Measurements from ENCODE around the gene ATP2B2.
"Not testable (repeated sequence)": the region's sequence is repeated elsewhere in the genome, so short reads cannot be mapped to it uniquely, and the experiment has no call there.

The ATP2B2 gene

GRCh38 chr3:10505050-10505790 is at the start of gene ATP2B2:
Gene ATP2B2, minus strand, starts transcription at chr3:10505586. Its CDS starts 56,043 bp downstream, at chr3:10449543.
- DNase-seq (ENCODE audit: low read depth), result no peak

GRCh38 chr3:10554746-10555145 is 49.4 kb upstream of the ATP2B2 start:
- DNase-seq (ENCODE audit: low read depth), result no peak

- DNase-seq (ENCODE audit: low read depth), result no peak
These were observed 48.8 kb upstream of the ATP2B2 start for GRCh38 chr3:10554236-10554611.

DNA sequence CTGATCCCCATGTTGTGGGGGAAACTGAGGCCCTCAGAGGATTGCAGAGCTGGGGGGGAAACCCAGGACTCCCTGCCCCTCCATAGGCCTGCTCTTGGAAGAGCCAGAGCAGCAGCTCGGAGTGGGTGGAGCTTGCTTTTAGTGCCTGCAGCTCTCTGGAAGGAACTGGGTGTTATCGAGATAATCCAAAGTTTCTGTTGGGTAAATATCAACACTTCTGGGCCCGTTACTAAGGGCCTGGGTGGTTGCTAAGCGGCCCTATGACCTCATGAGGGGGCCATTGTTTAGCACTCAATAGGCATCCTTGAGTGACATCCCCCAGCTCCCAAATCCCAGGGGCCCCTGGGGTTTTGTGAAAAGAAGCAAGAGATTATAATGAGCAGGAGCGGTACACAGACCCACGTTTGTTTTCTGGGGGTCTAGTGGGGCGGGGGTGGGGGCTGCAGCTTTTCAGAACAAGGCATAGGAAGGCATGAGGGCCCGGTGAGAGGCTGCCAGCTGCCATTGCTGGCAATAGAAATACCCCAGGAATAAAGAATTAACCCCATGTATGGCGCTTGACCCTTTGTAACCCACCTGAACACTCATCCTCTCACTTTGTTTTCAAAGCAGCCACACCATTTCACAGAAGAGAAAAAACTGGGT is 48.3 kb upstream of the ATP2B2 start:
- no peak for DNase-seq (ENCODE audit: low read depth)

DNA sequence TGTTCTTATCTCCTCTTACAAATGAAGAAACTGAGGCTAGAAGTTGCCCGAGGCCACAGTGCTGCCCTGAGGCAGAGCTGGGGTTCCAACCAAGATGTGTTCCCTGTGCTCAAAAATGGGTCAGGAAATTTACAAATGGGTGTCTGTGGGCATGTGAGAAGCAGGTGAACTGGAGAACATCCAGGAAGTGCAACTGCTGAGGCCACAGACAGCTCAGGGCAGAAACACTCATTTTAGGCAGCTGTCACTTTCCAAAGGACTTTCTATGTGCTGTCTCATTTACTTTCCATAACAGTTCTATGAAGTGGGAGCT is 47.2 kb upstream of the ATP2B2 start:
- DNase-seq (ENCODE audit: low read depth), result no peak

- DNase-seq (ENCODE audit: low read depth), result peak; percentile 67
These were observed 46.6 kb upstream of the ATP2B2 start for GRCh38 chr3:10551821-10552630.

- no peak for DNase-seq (ENCODE audit: low read depth)
These were observed 45.8 kb upstream of the ATP2B2 start for GRCh38 chr3:10551139-10551538.

DNA sequence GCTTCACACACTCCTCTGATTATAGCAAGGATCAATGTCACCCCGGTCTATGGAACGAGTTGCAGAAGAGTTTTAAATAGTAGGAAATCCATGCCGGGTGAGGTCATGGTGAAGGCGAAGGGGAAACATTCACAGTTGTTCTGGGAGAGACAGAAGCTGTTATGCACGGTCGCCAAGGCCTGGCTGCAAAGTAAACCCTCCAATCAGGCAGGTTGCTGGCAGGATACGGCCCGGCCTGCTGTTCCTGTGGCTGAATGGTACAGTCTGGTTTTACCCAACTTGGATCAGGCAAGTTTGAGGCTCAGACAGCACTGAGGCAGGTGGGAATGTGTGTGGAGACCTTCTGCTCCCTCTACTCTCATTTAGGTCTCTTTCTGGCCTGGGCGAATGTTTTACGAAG is 45.3 kb upstream of the ATP2B2 start:
- DNase-seq (ENCODE audit: low read depth), result no peak

DNA sequence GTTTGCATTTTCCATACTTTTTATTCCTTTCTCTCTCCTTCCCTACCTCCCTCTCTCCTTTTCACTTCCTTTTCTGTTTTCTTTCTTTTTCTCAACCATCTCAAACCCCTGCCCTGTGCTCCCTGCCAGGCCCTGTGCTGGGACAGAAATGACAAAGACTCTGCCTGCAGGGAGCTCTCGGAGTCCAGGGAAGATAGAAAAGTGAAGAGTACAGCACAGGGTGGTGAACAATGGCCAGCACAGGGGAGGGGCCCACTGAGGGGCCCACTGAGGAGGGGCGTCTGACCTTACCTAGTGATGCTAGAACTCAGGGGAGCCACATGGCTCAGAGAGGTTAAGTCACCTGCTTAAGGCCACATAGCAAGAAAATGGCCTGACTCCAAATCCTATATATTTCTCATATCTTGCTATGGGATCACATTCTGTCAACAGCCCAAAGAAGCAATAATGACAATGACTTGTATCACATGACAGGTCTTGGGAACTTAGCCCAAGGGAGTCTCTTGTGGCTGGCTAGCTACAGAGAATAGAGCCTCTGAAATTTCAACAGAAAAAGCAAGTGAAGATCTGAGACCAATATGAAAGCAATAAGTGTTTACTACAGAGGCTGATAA is 44.3 kb upstream of the ATP2B2 start:
- DNase-seq (ENCODE audit: low read depth), result no peak

GRCh38 chr3:10548992-10549391 is 43.6 kb upstream of the ATP2B2 start:
- no peak for DNase-seq (ENCODE audit: low read depth)

GRCh38 chr3:10547841-10548783 is 42.7 kb upstream of the ATP2B2 start:
- DNase-seq (ENCODE audit: low read depth), result no peak

DNA sequence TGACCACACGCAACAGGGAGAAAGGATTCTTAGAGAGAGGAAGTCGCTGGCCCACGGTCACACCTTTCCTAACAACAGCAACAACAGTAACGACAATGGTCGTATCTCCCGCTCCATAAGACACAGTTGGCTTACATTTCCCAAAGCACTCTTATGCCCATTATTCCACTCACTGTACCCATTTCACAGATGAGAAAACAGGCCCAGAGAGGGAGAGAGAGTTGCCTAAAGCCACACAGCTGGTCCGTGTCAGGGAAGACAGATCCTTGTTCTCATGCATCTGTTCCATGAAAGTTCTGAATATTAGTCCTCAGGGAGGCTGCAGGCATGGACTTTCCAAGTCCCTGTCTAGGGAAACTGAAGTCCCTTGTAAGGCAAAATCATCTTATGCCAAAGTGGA is 42.0 kb upstream of the ATP2B2 start:
- no peak for DNase-seq (ENCODE audit: low read depth)

DNA sequence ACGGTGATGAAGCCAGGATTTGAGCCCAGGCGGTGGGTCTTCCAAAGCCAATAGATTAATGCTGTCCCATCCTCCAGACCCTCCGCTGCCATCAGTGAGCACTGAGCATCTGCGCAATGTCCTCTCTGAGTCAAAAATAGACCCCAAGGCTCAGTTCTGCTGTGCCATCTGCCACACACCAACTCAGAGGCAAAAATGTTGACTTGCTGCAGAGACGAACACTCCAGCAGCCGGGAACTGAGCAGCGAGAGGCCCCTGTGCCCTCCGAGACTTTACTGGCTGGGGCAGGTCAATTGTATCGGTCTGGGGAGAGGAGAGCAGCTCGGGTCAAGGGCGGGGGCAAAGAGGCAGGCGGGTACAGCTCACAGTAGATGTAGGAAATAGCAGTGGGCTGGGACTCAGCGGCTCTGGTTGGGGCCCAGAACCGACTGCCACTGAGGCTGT is 41.5 kb upstream of the ATP2B2 start:
- no peak for DNase-seq (ENCODE audit: low read depth)

DNA sequence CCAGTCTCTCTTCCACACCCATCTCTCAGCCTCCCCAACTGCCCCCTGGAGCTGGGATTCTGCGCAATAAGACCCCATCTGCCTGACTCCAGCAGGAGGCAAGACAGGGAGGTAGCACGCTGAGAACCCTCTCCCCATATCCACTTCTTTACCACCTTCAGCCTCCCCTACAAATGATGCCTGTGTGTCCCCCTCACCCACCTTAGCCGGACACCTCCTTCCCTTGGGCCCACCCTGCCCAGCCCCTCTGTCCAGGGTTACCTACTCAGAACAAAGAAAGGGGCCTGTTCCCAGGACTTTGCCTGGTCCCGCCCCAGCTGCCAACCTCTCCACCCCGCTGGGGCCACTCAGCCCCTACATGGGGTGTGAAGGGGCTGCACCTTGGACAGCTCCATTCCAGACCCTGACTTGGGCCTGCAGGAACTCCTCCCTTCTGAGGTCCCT is 40.8 kb upstream of the ATP2B2 start:
- no peak for DNase-seq (ENCODE audit: low read depth)

GRCh38 chr3:10542518-10542917 is 37.1 kb upstream of the ATP2B2 start:
- no peak for DNase-seq (ENCODE audit: low read depth)

GRCh38 chr3:10540347-10540746 is 35.0 kb upstream of the ATP2B2 start:
- not testable (repeated sequence) for DNase-seq (ENCODE audit: low read depth)

DNA sequence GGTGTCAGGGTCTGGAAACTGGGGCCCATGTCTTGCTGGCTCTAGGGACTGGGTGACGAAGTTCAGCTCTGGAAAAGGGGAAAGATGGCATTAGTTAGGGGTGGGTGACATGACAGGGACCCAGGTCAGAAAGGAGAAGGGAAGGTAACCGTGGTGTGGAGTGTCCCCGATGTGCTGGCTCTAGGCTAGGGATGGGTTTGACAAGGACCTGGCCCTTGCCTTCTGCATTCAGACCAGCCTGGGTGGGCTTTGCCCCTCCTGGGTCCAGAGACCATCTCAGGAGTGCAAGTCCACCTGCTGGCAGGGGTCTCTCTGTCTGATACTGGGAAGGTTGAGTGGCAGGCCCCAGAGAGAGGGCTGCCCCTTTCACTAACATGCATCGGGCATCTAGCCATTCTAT is 28.7 kb upstream of the ATP2B2 start:
- no peak for DNase-seq (ENCODE audit: low read depth)

GRCh38 chr3:10533737-10534023 is 28.3 kb upstream of the ATP2B2 start:
- DNase-seq (ENCODE audit: low read depth), result no peak

GRCh38 chr3:10532939-10533736 is 27.8 kb upstream of the ATP2B2 start:
- DNase-seq (ENCODE audit: low read depth), result no peak

- DNase-seq (ENCODE audit: low read depth), result no peak
These were observed 25.6 kb upstream of the ATP2B2 start for GRCh38 chr3:10531031-10531430.

- no peak for DNase-seq (ENCODE audit: low read depth)
These were observed 24.9 kb upstream of the ATP2B2 start for GRCh38 chr3:10530241-10530640.

Measured in stimulated activated CD8-positive, alpha-beta memory T cell treated with anti-CD3 and anti-CD28 coated beads, Interleukin-15, amount 100 ng/mL, for 1 hour (primary cell).